Mammary epithelial cell (primary cell): Measurements from ENCODE around the gene ISG15.
"Not testable (repeated sequence)": the region's sequence is repeated elsewhere in the genome, so short reads cannot be mapped to it uniquely, and the experiment has no call there.

Experiments used
- EZH2 ChIP-seq: IDR thresholded peaks from 2 replicates; pipeline ENCODE4 v1.6.1; 2012; ENCODE audit warnings: low read length, inconsistent platforms, borderline replicate concordance
- TF ChIP-seq, protein P1 (sequence below), 2 donors: IDR thresholded peaks in 1 of 2; conservative IDR thresholded peaks in 1 of 2; 2 replicates each; pipeline ENCODE4 v1.5.1; 2011 to 2012; ENCODE audit warnings: inconsistent platforms in 2 of 2, low read length in 2 of 2, mild to moderate bottlenecking in 2 of 2, control low read depth in 1 of 2, low read depth in 1 of 2; ENCODE audit not compliant: insufficient read depth in 1 of 2; ENCODE audit errors: extremely low read depth in 1 of 2

DNA sequence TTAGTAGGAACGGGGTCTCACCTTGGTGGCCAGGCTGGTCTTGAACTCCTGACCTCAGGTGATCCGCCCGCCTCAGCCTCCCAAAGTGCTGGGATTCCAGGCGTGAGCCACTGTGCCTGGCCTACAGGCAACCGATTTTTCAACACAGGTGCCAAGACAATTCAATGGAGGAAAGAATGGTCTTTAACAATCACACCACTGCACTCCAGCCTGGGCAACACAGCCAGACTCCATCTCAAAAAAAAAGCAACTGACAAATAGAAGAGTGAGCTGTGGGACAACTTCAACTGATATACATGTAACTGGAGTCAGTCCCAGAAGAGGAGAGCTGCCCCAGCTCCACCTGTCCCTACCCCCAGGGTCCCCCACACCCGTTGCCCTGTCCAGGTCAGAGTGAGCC, 18.8 kb upstream of the ISG15 start:
- TF ChIP-seq, protein P1, sequence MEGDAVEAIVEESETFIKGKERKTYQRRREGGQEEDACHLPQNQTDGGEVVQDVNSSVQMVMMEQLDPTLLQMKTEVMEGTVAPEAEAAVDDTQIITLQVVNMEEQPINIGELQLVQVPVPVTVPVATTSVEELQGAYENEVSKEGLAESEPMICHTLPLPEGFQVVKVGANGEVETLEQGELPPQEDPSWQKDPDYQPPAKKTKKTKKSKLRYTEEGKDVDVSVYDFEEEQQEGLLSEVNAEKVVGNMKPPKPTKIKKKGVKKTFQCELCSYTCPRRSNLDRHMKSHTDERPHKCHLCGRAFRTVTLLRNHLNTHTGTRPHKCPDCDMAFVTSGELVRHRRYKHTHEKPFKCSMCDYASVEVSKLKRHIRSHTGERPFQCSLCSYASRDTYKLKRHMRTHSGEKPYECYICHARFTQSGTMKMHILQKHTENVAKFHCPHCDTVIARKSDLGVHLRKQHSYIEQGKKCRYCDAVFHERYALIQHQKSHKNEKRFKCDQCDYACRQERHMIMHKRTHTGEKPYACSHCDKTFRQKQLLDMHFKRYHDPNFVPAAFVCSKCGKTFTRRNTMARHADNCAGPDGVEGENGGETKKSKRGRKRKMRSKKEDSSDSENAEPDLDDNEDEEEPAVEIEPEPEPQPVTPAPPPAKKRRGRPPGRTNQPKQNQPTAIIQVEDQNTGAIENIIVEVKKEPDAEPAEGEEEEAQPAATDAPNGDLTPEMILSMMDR (conservative IDR thresholded peaks at IDR 0.05 in 1 of 2, IDR thresholded peaks at IDR 0.05 in 1 of 2; ENCODE audit: extremely low read depth in 1 of 2, insufficient read depth in 1 of 2, low read depth in 1 of 2, low read length in 2 of 2), result not testable (repeated sequence)
- TF ChIP-seq EZH2, result not testable (repeated sequence)
